HL-60 (cell line): ENCODE results near the gene TEX12.

Experiments used
- DNase-seq, 2 experiments: peaks; one replicate each; pipeline ENCODE4 v3.0.0-alpha.2; 2010 to 2020; ENCODE audit warnings: low read depth in 1 of 2, low spot score in 1 of 2
- H3K27ac ChIP-seq: fragments of 250-450 bp; sonication (Bioruptor Pico); replicated peaks from 2 replicates; pipeline ENCODE4 v1.5.1; 2020; ENCODE audit warnings: mild to moderate bottlenecking, moderate library complexity
- H3K27me3 ChIP-seq: fragments of 250-450 bp; sonication (Bioruptor Pico); 2 replicates; pipeline ENCODE4 v1.5.1; 2021; ENCODE audit warnings: mild to moderate bottlenecking, moderate library complexity; ENCODE audit not compliant: insufficient read depth, poor library complexity, severe bottlenecking
- H3K4me3 ChIP-seq: replicated peaks from 2 replicates; pipeline ENCODE4 v1.5.1; 2011; ENCODE audit warnings: mild to moderate bottlenecking, control low read depth, low read length; ENCODE audit not compliant: insufficient read depth
- GABPA ChIP-seq: IDR thresholded peaks from 2 replicates; pipeline ENCODE4 v1.6.1; 2012; ENCODE audit warnings: low read depth
- POLR2AphosphoS5 ChIP-seq: IDR thresholded peaks from 2 replicates; pipeline ENCODE4 v1.6.1; 2012; ENCODE audit warnings: low read depth
- REST ChIP-seq: IDR thresholded peaks from 2 replicates; pipeline ENCODE4 v1.6.1; 2012; ENCODE audit warnings: low read depth; ENCODE audit not compliant: insufficient replicate concordance
- SPI1 ChIP-seq: IDR thresholded peaks from 2 replicates; pipeline ENCODE4 v1.6.1; 2012; ENCODE audit warnings: low read depth, mild to moderate bottlenecking, borderline replicate concordance
- TF ChIP-seq, protein P1 (sequence below): IDR thresholded peaks from one replicate; pipeline ENCODE4 v1.5.1; 2011; ENCODE audit warnings: low read length, control low read depth, inconsistent platforms; ENCODE audit not compliant: insufficient read depth

TEX12 gene

GRCh38 chr11:112172362-112172994 lies 5.3 kb downstream of the TEX12 start:
- TF ChIP-seq, protein P1, sequence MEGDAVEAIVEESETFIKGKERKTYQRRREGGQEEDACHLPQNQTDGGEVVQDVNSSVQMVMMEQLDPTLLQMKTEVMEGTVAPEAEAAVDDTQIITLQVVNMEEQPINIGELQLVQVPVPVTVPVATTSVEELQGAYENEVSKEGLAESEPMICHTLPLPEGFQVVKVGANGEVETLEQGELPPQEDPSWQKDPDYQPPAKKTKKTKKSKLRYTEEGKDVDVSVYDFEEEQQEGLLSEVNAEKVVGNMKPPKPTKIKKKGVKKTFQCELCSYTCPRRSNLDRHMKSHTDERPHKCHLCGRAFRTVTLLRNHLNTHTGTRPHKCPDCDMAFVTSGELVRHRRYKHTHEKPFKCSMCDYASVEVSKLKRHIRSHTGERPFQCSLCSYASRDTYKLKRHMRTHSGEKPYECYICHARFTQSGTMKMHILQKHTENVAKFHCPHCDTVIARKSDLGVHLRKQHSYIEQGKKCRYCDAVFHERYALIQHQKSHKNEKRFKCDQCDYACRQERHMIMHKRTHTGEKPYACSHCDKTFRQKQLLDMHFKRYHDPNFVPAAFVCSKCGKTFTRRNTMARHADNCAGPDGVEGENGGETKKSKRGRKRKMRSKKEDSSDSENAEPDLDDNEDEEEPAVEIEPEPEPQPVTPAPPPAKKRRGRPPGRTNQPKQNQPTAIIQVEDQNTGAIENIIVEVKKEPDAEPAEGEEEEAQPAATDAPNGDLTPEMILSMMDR, result no peak
- no peak for TF ChIP-seq POLR2AphosphoS5
- TF ChIP-seq GABPA, result no peak
- no peak for TF ChIP-seq REST
- TF ChIP-seq SPI1, result no peak
- Histone ChIP-seq H3K27me3 (no peaks in the 10 kb centered on the region), H3K27ac (no peak overlapping the region), H3K4me3 (no peak overlapping the region)
- DNase-seq, result no peak

GRCh38 chr11:112173152-112173551 lies 6.0 kb downstream of the TEX12 start:
- Histone ChIP-seq H3K4me3 (no peak overlapping the region), H3K27me3 (no peaks in the 10 kb centered on the region), H3K27ac (no peak overlapping the region)
- no peak for DNase-seq
- TF ChIP-seq SPI1, result no peak
- TF ChIP-seq GABPA, result no peak
- TF ChIP-seq REST, result no peak

GRCh38 chr11:112174789-112175598 lies 7.8 kb downstream of the TEX12 start, which contains the start of gene BCO2:
Gene BCO2, plus strand, starts transcription at chr11:112175512. Its CDS starts 90 bp downstream, at chr11:112175602.
- Histone ChIP-seq H3K27ac (peak within 1 kb of the TSS; percentile 30), H3K4me3 (0 out of 2 replicates have a peak within 1 kb of the TSS, but pooled peaks have one; percentile 7), H3K27me3 (no peaks in the 10 kb centered on the region)
- TF ChIP-seq, protein P1, result peak; percentile 70
- no peak for TF ChIP-seq GABPA
- TF ChIP-seq SPI1, result no peak
- TF ChIP-seq REST, result no peak
- peak in 1 of 2 experiments; percentile 43 for DNase-seq
